Heart left ventricle (tissue), 16 donors: ENCODE results near the gene EEF2K. TPM values are rescaled to one million over a fixed set of nuclear protein-coding genes. Genes with fewer than 3 reads are reported as not detected.

Source experiments
- ATAC-seq, 4 donors: fragments of 200-7000 bp; cut with Tn5 transposase; one replicate each; pipeline ENCODE4 v1.9.1; 2020 to 2022; ENCODE audit warnings: moderate library complexity in 4 of 4, mild to moderate bottlenecking in 3 of 4, moderate number of reproducible peaks in 1 of 4
- DNase-seq, 5 donors: peaks; one replicate each; pipeline ENCODE4 v3.0.0-alpha.2; 2020
- H3K27ac ChIP-seq, 12 donors: fragments of 200-600 bp; sonication (generic) in 4 of 12; one replicate each; pipeline versions ENCODE4 v1.5.0 to v1.8.0; 2016 to 2022; ENCODE audit warnings: mild to moderate bottlenecking in 2 of 12
- H3K27me3 ChIP-seq, 9 donors: fragments of 200-600 bp; sonication (generic) in 2 of 9; one replicate each; pipeline versions ENCODE4 v1.5.1 to v1.8.0; 2016 to 2022; ENCODE audit warnings: mild to moderate bottlenecking in 3 of 9
- H3K36me3 ChIP-seq, 9 donors: fragments of 200-600 bp; sonication (generic) in 2 of 9; one replicate each; pipeline versions ENCODE4 v1.5.0 to v1.8.0; 2018 to 2022; ENCODE audit warnings: mild to moderate bottlenecking in 2 of 9
- H3K4me1 ChIP-seq, 12 donors: fragments of 200-600 bp; sonication (generic) in 4 of 12; one replicate each; pipeline versions ENCODE4 v1.5.0 to v1.8.0; 2016 to 2022; ENCODE audit warnings: mild to moderate bottlenecking in 3 of 12
- H3K4me3 ChIP-seq, 12 donors: fragments of 200-600 bp; sonication (generic) in 4 of 12; one replicate each; pipeline versions ENCODE4 v1.5.0 to v1.8.0; 2017 to 2022; ENCODE audit warnings: mild to moderate bottlenecking in 9 of 12, moderate library complexity in 4 of 12
- H3K9me3 ChIP-seq, 12 donors: fragments of 200-600 bp; sonication (generic) in 4 of 12; one replicate each; pipeline versions ENCODE4 v1.5.0 to v1.8.0; 2016 to 2022; ENCODE audit warnings: mild to moderate bottlenecking in 1 of 12
- CTCF ChIP-seq, 12 donors: fragments of 200-600 bp; sonication (generic) in 4 of 12; IDR thresholded peaks; one replicate each; pipeline versions ENCODE4 v1.5.0 to v1.8.0; 2018 to 2022; ENCODE audit warnings: antibody characterized with exemption in 12 of 12, mild to moderate bottlenecking in 5 of 12
- POLR2A ChIP-seq, 2 donors: fragments of 450-650 bp; IDR thresholded peaks; one replicate each; pipeline ENCODE4 v1.6.1; 2017; ENCODE audit warnings: antibody characterized with exemption in 2 of 2, mild to moderate bottlenecking in 2 of 2, moderate library complexity in 2 of 2
- WGBS, 4 donors: extraction: QIAGEN DNeasy Blood & Tissue Kit in 2 of 4; methylation state at CpG; one replicate each; pipeline versions ENCODE4 v1.1.5 to v1.1.7; 2013 to 2018; 5-methylcytosine and 5-hydroxymethylcytosine counted together
- intact Hi-C, 10 donors: fragments of 100-400 bp; cut with DNase I; formaldehyde crosslinking; loops; one replicate each; pipeline versions ENCODE4 v1.11.1 to v1.14.2; 2022
- polyA plus RNA-seq, 2 donors: library from polyadenylated mRNA; stranded (reverse); fragments of 200-250 nt; gene quantifications; one replicate each; pipeline ENCODE4 v1.2.3, GENCODE V29; 2013
- total RNA-seq, 9 donors: library from RNA; depleted of rRNA in 2 of 9; stranded (reverse); fragments of >200 nt in 2 of 9; fragmentation: NEBNext Ultra II Directional in 3 of 9; extraction: Animal tissue kit (Norgen Biotek cat#: 25700) in 3 of 9; gene quantifications; one replicate each; pipeline versions ENCODE4 v1.1.0 to v1.2.4, GENCODE V29; 2016 to 2023
- donor health status: ischemic (EF 13 %, LVEDD 7.1; RV severe dilation, severe dysfunction).
- donor health status: healthy with polysubstance abuse.
- donor health status: DM: no; HTN: yes; CAD: no.
- donor health status: DM: no; HTN: no; CAD: no.
- donor health status: ischemic (EF 25% LVEDD 6.9; RV normal size, moderate dysfunction).
- donor health status: ischemic (EF 25% LVEDD 5.7; RV mildly dilated, moderate dysfunction).
- donor health status: healthy.
- donor health status: DM: yes; HTN: yes; CAD: no.
- donor health status: ischemic (EF 35%, LVEDD 5.7; RV mildly dilated, moderate dysfunction).
- donor health status: nonischemic (EF 11% LVEDD 7.7; RV severe dilation, severe dysfunction).
- donor health status: DM: yes; HTN: yes; CAD: no.
- donor health status: PGD.
- donor health status: ischemic (EF 29% LVEDD 5.4; RV normal size, mild dysfunction).
- donor health status: nonischemic (EF 23%, LVEDD 6.1; RV moderate dilation, normal function).

The EEF2K gene
- total and polyA plus RNA-seq, 11 donors = 8.3 to 33.6 (median 24.6) TPM

GRCh38 chr16:22304411-22304810, 98.3 kb downstream of the EEF2K start:
- DNase-seq (no peak), ATAC-seq (no peak)
- 94 to 99% (median 95%) methylated on average over 4 of the region's 4 CpGs for WGBS, 4 donors
- Histone ChIP-seq H3K9me3 (no peaks in the 10 kb centered on the region), H3K4me3 (no peak overlapping the region), H3K36me3 (peaks cover 0 to 78% (median 66%) of the 10 kb centered on the region in 9 donors), H3K27me3 (no peaks in the 10 kb centered on the region), H3K4me1 (peaks cover 0 to 15% (median 9%) of the 10 kb centered on the region in 12 donors), H3K27ac (no peak overlapping the region)
- no peak for TF ChIP-seq POLR2A (IDR thresholded peaks at IDR 0.05)
- no peak for TF ChIP-seq CTCF (IDR thresholded peaks at IDR 0.05)
- intact Hi-C loops = loop anchor here in 1 of 10 donors (5.0 to 10.0 kb wide), 2 partner anchors 107 to 300 kb away; partner anchors contain the start of genes MOSMO and PDZD9

GRCh38 chr16:22306788-22307187, 100.7 kb downstream of the EEF2K start:
- intact Hi-C loops = loop anchor here in 1 of 10 donors (10.0 kb wide), 1 partner anchor 302 kb away; the partner anchor contains the start of genes MOSMO and PDZD9
- no peaks in the 10 kb centered on the region for H3K9me3 ChIP-seq
- no peak overlapping the region for H3K4me3 ChIP-seq
- H3K4me1 ChIP-seq = no peaks in the 10 kb centered on the region
- no peaks in the 10 kb centered on the region for H3K27me3 ChIP-seq
- 90 to 97% (median 94%) methylated on average over 7 to 9 of the region's 9 CpGs for WGBS, 4 donors
- TF ChIP-seq CTCF (IDR thresholded peaks at IDR 0.05) (no peak), POLR2A (IDR thresholded peaks at IDR 0.05) (no peak)
- DNase-seq = no peak
- no peak overlapping the region for H3K27ac ChIP-seq
- ATAC-seq = no peak
- H3K36me3 ChIP-seq = peaks cover 0 to 98% (median 88%) of the 10 kb centered on the region in 9 donors

- no peak for DNase-seq
- intact Hi-C loops = loop anchor here in 1 of 10 donors (10.0 kb wide), 1 partner anchor 303 kb away; the partner anchor contains the start of genes MOSMO and PDZD9
Measured at GRCh38 chr16:22307838-22308237, 101.8 kb downstream of the EEF2K start.

More at GRCh38 chr16:22307838-22308237, 101.8 kb downstream of the EEF2K start:
- Histone ChIP-seq H3K27me3 (no peaks in the 10 kb centered on the region), H3K4me3 (no peak overlapping the region), H3K36me3 (peaks cover 0 to 99% (median 91%) of the 10 kb centered on the region in 9 donors), H3K9me3 (no peaks in the 10 kb centered on the region), H3K4me1 (no peaks in the 10 kb centered on the region), H3K27ac (no peak overlapping the region)
- 92 to 96% (median 93%) methylated on average over 10 of the region's 10 CpGs for WGBS, 4 donors
- TF ChIP-seq POLR2A (IDR thresholded peaks at IDR 0.05) (no peak), CTCF (IDR thresholded peaks at IDR 0.05) (no peak)
- ATAC-seq = no peak
